Measurements from ENCODE around the gene SPAG6. TPM values are rescaled to one million over a fixed set of nuclear protein-coding genes. Genes with fewer than 3 reads are reported as not detected.

The SPAG6 gene
- total and polyA plus RNA-seq, 9 of the 15 experiments (the other 6 are each of a cell fraction or from before 2014, with no cell fraction given) = 3.5 to 23.1 (median 11.8) TPM

DNA sequence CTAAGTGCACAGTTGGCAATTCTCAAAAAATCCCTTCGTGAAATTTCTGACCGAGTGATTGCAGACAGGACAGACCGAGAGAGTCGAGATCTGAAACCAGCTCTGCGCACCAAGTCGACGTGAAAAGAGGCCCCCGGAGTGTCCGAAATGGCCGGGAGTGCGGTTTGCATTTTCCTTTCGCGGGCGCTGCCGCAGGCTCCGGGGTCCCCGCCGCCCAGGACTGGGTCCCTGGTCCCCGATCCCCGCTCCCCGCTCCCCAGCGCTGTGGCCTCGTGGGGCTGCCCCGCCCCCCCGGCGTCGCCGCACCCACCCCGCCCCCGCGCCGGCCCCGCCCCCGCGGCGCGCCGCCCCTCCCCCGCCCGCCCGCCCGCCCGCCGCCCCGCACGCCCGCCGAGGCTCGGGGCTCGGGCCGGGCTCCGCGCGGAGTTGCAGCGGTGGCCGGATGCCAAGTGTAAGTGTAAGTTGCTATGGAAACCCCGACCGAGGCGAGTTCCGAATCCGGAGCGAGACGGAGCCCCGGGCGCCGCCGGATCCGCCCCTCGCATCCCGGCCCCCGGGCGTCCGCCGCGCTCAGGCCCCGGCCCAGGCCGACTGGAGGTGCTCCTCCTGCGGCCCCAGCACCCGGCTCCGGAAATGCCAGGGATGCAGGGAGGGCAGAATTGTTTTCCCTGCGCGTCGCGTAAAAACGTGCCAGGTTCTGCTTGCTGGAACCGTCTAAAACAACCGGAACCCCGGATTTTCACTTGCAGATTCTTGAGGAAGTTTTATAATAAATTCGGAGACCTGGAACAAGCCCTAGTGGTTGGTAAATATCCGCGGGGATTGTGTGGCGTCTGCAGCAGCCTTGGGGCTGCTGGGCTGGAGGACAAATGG lies 19.8 kb upstream of the SPAG6 start (continued):
- TF ChIP-seq, protein P1, sequence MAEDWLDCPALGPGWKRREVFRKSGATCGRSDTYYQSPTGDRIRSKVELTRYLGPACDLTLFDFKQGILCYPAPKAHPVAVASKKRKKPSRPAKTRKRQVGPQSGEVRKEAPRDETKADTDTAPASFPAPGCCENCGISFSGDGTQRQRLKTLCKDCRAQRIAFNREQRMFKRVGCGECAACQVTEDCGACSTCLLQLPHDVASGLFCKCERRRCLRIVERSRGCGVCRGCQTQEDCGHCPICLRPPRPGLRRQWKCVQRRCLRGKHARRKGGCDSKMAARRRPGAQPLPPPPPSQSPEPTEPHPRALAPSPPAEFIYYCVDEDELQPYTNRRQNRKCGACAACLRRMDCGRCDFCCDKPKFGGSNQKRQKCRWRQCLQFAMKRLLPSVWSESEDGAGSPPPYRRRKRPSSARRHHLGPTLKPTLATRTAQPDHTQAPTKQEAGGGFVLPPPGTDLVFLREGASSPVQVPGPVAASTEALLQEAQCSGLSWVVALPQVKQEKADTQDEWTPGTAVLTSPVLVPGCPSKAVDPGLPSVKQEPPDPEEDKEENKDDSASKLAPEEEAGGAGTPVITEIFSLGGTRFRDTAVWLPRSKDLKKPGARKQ (CRISPR knock-in tag; IDR thresholded peaks at IDR 0.05) = no peak
- TF ChIP-seq NFIC (IDR thresholded peaks at IDR 0.05) (peak; percentile 74), SMARCE1 (IDR thresholded peaks at IDR 0.05) (no peak), PRMT5 (CRISPR knock-in tag; IDR thresholded peaks at IDR 0.05) (no peak), MED1 (CRISPR knock-in tag; IDR thresholded peaks at IDR 0.05; ENCODE audit: borderline replicate concordance) (no peak), ZNF124 (CRISPR knock-in tag; IDR thresholded peaks at IDR 0.05) (no peak), HMGN3 (IDR thresholded peaks at IDR 0.05; ENCODE audit: borderline replicate concordance, extremely low read depth, insufficient read length, low read depth, low read length) (peak; percentile 64)
- TF ChIP-seq, protein P2, sequence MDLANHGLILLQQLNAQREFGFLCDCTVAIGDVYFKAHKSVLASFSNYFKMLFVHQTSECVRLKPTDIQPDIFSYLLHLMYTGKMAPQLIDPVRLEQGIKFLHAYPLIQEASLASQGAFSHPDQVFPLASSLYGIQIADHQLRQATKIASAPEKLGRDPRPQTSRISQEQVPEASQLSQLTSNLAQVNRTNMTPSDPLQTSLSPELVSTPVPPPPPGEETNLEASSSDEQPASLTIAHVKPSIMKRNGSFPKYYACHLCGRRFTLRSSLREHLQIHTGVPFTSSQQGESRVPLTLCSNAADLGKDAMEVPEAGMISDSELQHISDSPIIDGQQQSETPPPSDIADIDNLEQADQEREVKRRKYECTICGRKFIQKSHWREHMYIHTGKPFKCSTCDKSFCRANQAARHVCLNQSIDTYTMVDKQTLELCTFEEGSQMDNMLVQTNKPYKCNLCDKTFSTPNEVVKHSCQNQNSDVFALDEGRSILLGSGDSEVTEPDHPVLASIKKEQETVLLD (IDR thresholded peaks at IDR 0.05) = no peak
- TF ChIP-seq, protein P3, sequence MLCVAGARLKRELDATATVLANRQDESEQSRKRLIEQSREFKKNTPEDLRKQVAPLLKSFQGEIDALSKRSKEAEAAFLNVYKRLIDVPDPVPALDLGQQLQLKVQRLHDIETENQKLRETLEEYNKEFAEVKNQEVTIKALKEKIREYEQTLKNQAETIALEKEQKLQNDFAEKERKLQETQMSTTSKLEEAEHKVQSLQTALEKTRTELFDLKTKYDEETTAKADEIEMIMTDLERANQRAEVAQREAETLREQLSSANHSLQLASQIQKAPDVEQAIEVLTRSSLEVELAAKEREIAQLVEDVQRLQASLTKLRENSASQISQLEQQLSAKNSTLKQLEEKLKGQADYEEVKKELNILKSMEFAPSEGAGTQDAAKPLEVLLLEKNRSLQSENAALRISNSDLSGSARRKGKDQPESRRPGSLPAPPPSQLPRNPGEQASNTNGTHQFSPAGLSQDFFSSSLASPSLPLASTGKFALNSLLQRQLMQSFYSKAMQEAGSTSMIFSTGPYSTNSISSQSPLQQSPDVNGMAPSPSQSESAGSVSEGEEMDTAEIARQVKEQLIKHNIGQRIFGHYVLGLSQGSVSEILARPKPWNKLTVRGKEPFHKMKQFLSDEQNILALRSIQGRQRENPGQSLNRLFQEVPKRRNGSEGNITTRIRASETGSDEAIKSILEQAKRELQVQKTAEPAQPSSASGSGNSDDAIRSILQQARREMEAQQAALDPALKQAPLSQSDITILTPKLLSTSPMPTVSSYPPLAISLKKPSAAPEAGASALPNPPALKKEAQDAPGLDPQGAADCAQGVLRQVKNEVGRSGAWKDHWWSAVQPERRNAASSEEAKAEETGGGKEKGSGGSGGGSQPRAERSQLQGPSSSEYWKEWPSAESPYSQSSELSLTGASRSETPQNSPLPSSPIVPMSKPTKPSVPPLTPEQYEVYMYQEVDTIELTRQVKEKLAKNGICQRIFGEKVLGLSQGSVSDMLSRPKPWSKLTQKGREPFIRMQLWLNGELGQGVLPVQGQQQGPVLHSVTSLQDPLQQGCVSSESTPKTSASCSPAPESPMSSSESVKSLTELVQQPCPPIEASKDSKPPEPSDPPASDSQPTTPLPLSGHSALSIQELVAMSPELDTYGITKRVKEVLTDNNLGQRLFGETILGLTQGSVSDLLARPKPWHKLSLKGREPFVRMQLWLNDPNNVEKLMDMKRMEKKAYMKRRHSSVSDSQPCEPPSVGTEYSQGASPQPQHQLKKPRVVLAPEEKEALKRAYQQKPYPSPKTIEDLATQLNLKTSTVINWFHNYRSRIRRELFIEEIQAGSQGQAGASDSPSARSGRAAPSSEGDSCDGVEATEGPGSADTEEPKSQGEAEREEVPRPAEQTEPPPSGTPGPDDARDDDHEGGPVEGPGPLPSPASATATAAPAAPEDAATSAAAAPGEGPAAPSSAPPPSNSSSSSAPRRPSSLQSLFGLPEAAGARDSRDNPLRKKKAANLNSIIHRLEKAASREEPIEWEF (CRISPR knock-in tag; IDR thresholded peaks at IDR 0.05) = no peak
- TF ChIP-seq, protein P4, sequence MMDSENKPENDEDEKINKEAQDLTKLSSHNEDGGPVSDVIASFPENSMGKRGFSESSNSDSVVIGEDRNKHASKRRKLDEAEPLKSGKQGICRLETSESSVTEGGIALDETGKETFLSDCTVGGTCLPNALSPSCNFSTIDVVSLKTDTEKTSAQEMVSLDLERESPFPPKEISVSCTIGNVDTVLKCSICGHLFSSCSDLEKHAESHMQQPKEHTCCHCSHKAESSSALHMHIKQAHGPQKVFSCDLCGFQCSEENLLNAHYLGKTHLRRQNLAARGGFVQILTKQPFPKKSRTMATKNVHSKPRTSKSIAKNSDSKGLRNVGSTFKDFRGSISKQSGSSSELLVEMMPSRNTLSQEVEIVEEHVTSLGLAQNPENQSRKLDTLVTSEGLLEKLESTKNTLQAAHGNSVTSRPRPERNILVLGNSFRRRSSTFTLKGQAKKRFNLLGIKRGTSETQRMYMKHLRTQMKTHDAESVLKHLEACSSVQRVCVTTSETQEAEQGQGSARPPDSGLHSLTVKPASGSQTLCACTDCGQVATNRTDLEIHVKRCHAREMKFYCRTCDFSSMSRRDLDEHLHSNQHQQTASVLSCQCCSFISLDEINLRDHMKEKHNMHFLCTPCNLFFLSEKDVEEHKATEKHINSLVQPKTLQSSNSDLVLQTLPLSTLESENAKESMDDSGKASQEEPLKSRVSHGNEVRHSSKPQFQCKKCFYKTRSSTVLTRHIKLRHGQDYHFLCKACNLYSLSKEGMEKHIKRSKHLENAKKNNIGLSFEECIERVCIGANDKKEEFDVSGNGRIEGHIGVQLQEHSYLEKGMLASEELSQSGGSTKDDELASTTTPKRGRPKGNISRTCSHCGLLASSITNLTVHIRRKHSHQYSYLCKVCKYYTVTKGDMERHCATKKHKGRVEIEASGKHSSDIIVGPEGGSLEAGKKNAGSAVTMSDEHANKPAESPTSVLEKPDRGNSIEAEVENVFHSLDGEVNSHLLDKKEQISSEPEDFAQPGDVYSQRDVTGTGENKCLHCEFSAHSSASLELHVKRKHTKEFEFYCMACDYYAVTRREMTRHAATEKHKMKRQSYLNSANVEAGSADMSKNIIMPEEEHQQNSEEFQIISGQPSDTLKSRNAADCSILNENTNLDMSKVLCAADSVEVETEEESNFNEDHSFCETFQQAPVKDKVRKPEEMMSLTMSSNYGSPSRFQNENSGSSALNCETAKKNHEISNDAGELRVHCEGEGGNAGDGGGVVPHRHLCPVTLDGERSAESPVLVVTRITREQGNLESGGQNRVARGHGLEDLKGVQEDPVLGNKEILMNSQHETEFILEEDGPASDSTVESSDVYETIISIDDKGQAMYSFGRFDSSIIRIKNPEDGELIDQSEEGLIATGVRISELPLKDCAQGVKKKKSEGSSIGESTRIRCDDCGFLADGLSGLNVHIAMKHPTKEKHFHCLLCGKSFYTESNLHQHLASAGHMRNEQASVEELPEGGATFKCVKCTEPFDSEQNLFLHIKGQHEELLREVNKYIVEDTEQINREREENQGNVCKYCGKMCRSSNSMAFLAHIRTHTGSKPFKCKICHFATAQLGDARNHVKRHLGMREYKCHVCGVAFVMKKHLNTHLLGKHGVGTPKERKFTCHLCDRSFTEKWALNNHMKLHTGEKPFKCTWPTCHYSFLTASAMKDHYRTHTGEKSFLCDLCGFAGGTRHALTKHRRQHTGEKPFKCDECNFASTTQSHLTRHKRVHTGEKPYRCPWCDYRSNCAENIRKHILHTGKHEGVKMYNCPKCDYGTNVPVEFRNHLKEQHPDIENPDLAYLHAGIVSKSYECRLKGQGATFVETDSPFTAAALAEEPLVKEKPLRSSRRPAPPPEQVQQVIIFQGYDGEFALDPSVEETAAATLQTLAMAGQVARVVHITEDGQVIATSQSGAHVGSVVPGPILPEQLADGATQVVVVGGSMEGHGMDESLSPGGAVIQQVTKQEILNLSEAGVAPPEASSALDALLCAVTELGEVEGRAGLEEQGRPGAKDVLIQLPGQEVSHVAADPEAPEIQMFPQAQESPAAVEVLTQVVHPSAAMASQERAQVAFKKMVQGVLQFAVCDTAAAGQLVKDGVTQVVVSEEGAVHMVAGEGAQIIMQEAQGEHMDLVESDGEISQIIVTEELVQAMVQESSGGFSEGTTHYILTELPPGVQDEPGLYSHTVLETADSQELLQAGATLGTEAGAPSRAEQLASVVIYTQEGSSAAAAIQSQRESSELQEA (IDR thresholded peaks at IDR 0.05; ENCODE audit: low read depth) = no peak
